A673 (cell line): Measurements from ENCODE around the gene SSPN. TPM values are rescaled to one million over a fixed set of nuclear protein-coding genes. Genes with fewer than 3 reads are reported as not detected.

ENCODE experiments used
- BruUV-seq: library from RNA; stranded (reverse); fragments of 400-500 nt; replicated peaks from 2 replicates; lab custom pipeline; 2021; lab: Mats Ljungman, UMichigan
- CTCF ChIA-PET: fragments of 300-600 bp; sonication (Branson Sonifier 250); formaldehyde crosslinking; loops from one replicate; lab custom pipeline; 2022; ENCODE audit warnings: antibody characterized with exemption; lab: Charles Lee
- POLR2A ChIA-PET: fragments of 300-600 bp; sonication (Branson Sonifier 250); formaldehyde crosslinking; loops from one replicate; lab custom pipeline; 2022; ENCODE audit warnings: antibody characterized with exemption; ENCODE audit not compliant: low non-redundant PET; lab: Charles Lee
- DNase-seq: peaks from one replicate; pipeline ENCODE4 v3.0.0-alpha.2; 2015; ENCODE audit warnings: low spot score
- H3K27ac ChIP-seq: fragments of 200-600 bp; sonication (generic); 2 replicates; pipeline ENCODE4 v1.5.1; 2016; ENCODE audit warnings: mixed run types, low read depth, mild to moderate bottlenecking, mixed read lengths, antibody characterized with exemption, low read length; ENCODE audit not compliant: poor library complexity, severe bottlenecking
- H3K27me3 ChIP-seq: fragments of 200-600 bp; sonication (generic); replicated peaks from 2 replicates; pipeline ENCODE4 v1.6.1; 2017; ENCODE audit warnings: mixed run types, low read depth, mild to moderate bottlenecking, mixed read lengths, antibody characterized with exemption, low read length; ENCODE audit not compliant: insufficient read depth, poor library complexity
- H3K36me3 ChIP-seq: fragments of 200-600 bp; sonication (generic); 2 replicates; pipeline ENCODE4 v1.6.1; 2016; ENCODE audit warnings: mixed run types, mild to moderate bottlenecking, mixed read lengths, antibody characterized with exemption, low read length; ENCODE audit not compliant: insufficient read depth, poor library complexity, severe bottlenecking
- H3K4me1 ChIP-seq: fragments of 200-600 bp; sonication (generic); 2 replicates; pipeline ENCODE4 v1.6.1; 2017; ENCODE audit warnings: mixed run types, mild to moderate bottlenecking, mixed read lengths, antibody characterized with exemption, low read length; ENCODE audit not compliant: insufficient read depth, poor library complexity, severe bottlenecking
- H3K4me3 ChIP-seq: fragments of 200-600 bp; sonication (generic); 2 replicates; pipeline ENCODE4 v1.5.1; 2016; ENCODE audit warnings: low read depth, mixed run types, mild to moderate bottlenecking, mixed read lengths, low read length; ENCODE audit not compliant: poor library complexity, severe bottlenecking
- H3K9me3 ChIP-seq: fragments of 200-600 bp; sonication (generic); 2 replicates; pipeline ENCODE4 v1.6.1; 2016; ENCODE audit warnings: mixed run types, low read depth, mild to moderate bottlenecking, mixed read lengths, antibody characterized with exemption, low read length; ENCODE audit not compliant: poor library complexity, severe bottlenecking
- CTCF ChIP-seq: fragments of 300-800, 200-600 bp; sonication (generic); conservative IDR thresholded peaks from 2 replicates; pipeline ENCODE4 v1.5.1; 2017; ENCODE audit warnings: low read depth, mild to moderate bottlenecking, antibody characterized with exemption, low read length, moderate library complexity, mixed read lengths
- EZH2 ChIP-seq: fragments of 200-600 bp; sonication (generic); IDR thresholded peaks from 2 replicates; pipeline ENCODE4 v1.6.1; 2017; ENCODE audit warnings: borderline replicate concordance, low read depth, mild to moderate bottlenecking, mixed read lengths, antibody characterized with exemption, low read length; ENCODE audit not compliant: poor library complexity, severe bottlenecking
- intact Hi-C: fragments of 100-400 bp; cut with micrococcal nuclease; formaldehyde crosslinking; loops from one replicate; pipeline ENCODE4 v1.10.0; 2022; ENCODE audit not compliant: unreplicated experiment
- total RNA-seq: library from RNA; stranded (reverse); gene quantifications from 2 replicates; pipeline ENCODE4 v1.2.3, GENCODE V29; 2021

SSPN gene
- total RNA-seq, 1 experiment from 2014 or later, result 9.8 TPM

DNA sequence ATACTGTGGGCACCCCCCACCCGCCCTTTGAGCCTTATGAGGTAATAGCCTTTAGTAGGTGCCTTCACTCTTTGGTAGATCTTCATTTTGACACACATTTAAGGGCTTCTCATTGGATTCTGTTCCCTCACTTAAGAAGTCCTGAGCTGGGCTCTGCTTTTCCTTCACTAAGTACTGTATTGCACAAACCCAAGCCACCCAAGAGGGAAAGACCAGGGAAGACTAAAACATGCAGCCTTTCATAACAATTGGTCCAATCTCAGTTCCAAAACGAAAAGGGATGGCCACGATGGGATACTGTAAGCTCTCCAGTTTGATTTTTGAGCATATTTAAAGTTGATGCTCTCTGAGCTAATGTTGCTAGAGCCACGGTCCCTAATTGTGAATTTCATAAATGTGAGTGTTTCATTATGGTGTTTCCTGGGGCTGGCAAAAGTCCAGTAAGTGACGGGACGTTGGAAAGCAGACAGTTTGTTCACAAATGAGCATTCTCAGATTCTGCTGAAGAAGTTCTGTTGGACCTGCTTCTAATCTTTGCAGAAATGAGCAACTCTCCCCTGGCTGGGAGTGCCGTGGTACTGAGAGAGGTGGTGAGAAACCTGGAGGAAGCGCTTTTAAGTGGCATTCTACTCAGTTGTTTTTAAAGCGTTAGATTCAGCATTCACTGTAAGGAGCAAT lies 9.4 kb downstream of the SSPN start:
- POLR2A ChIA-PET, result no interaction called here
- no peak for TF ChIP-seq EZH2
- no peak for TF ChIP-seq CTCF

DNA sequence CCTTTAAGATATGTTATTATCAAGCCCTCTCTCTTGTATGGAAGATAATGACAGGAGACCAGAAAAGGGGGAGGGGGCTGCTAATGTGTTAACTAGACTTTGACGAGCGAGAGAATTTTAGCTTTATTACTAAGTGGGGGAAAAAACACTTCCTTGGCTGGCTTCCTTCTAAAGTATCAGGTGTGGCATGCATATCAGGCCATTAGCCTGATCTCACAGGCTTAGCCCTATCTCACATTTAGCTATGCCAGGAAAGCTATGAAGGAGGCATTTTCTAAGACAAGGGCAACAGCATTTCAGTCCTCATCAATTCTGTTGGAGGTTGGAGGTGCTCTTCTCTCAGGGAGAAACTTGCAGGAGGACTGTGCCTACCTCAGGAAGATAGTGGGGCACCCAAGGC lies 9.9 kb downstream of the SSPN start:
- Histone ChIP-seq H3K27me3 (no peaks in the 10 kb centered on the region), H3K4me1 (no peaks in the 10 kb centered on the region), H3K4me3 (no peak overlapping the region), H3K27ac (no peak overlapping the region), H3K36me3 (no peaks in the 10 kb centered on the region), H3K9me3 (no peaks in the 10 kb centered on the region)
- BruUV-seq, result no TSS peak
- ChIA-PET CTCF (no interaction called here), POLR2A (no interaction called here)
- TF ChIP-seq CTCF, result no peak
- no peak for TF ChIP-seq EZH2
- intact Hi-C loops, result no loop called here
- no peak for DNase-seq

More for the DNA sequence above, 9.4 kb downstream of the SSPN start:
- CTCF ChIA-PET, result no interaction called here
- Histone ChIP-seq H3K36me3 (no peaks in the 10 kb centered on the region), H3K27me3 (no peaks in the 10 kb centered on the region), H3K9me3 (no peaks in the 10 kb centered on the region), H3K4me1 (no peaks in the 10 kb centered on the region), H3K27ac (no peak overlapping the region), H3K4me3 (no peak overlapping the region)
- intact Hi-C loops, result no loop called here
- no peak for DNase-seq
- no TSS peak for BruUV-seq

DNA sequence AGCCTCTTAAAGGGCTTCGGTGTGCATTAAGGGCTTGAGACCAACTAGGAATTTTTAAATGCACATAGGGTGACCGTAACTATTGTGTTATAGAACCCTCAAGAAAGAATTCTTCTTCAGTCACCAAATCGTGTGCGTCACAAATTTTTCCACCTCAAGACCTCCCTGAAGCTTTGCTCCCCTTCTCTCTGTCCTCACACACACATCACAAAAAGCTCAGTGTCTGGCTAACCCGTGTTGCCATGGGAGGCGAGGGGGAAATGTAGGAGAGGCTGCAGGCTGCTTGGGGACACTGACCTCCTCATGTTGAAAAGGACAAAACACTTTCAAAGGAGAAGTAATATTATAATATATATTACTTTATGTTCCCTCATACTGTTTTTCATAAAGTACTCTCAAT lies 10.6 kb downstream of the SSPN start:
- H3K4me1 ChIP-seq, result no peaks in the 10 kb centered on the region
- CTCF ChIA-PET, result no interaction called here
- H3K27me3 ChIP-seq, result no peaks in the 10 kb centered on the region
- TF ChIP-seq CTCF, result no peak
- no peak for TF ChIP-seq EZH2
- H3K36me3 ChIP-seq, result no peaks in the 10 kb centered on the region
- no TSS peak for BruUV-seq
- intact Hi-C loops, result no loop called here
- no peak for DNase-seq
- H3K27ac ChIP-seq, result no peak overlapping the region
- H3K9me3 ChIP-seq, result no peaks in the 10 kb centered on the region
- no peak overlapping the region for H3K4me3 ChIP-seq
- POLR2A ChIA-PET, result no interaction called here
